Cardiac muscle cell (in vitro differentiated cells and primary cell): ENCODE measurements around the gene KDM4B. TPM values are rescaled to one million over a fixed set of nuclear protein-coding genes. Genes with fewer than 3 reads are reported as not detected.
"Not testable (repeated sequence)": the region's sequence is repeated elsewhere in the genome, so short reads cannot be mapped to it uniquely, and the experiment has no call there.

Source experiments
- DNase-seq, 2 donors: peaks; one replicate each; pipeline versions ENCODE4 v3.0.0 to v3.0.0-alpha.2; 2010 to 2017; ENCODE audit warnings: low read depth in 1 of 2, low spot score in 1 of 2
- H3K27ac ChIP-seq: fragments of 200-600 bp; sonication (generic); 2 replicates; pipeline ENCODE4 v1.5.1; 2016
- H3K27me3 ChIP-seq: fragments of 200-600 bp; sonication (generic); 2 replicates; pipeline ENCODE4 v1.6.0; 2016; ENCODE audit warnings: control low read depth
- H3K36me3 ChIP-seq: fragments of 200-600 bp; sonication (generic); 2 replicates; pipeline ENCODE4 v1.5.1; 2016; ENCODE audit warnings: control low read depth
- H3K4me1 ChIP-seq: fragments of 200-600 bp; sonication (generic); 2 replicates; pipeline ENCODE4 v1.8.1; 2017; ENCODE audit warnings: low read depth, mild to moderate bottlenecking, mixed run types
- H3K4me3 ChIP-seq: fragments of 200-600 bp; sonication (generic); 2 replicates; pipeline ENCODE4 v1.5.1; 2016; ENCODE audit warnings: mild to moderate bottlenecking
- H3K9me3 ChIP-seq: fragments of 200-600 bp; sonication (generic); 2 replicates; pipeline ENCODE4 v1.5.1; 2017; ENCODE audit warnings: low read depth, mild to moderate bottlenecking, control low read depth
- CTCF ChIP-seq: IDR thresholded peaks from 2 replicates; pipeline ENCODE4 v1.5.1; 2012; ENCODE audit warnings: low read depth, mild to moderate bottlenecking, low read length
- polyA plus RNA-seq: library from polyadenylated mRNA; unstranded; fragments of >200 nt; fragmentation: Nextera tagmentation; extraction: Ambion mirVana; gene quantifications from 2 replicates; pipeline ENCODE4 v1.2.1, GENCODE V29; 2016
- total RNA-seq: library from RNA; depleted of rRNA; stranded (reverse); fragments of >200 nt; gene quantifications from 2 replicates; pipeline ENCODE4 v1.2.3, GENCODE V29; 2016

KDM4B gene
- total and polyA plus RNA-seq, 2 experiments from 2014 or later, result 74.6 to 90.6 TPM

- no peak overlapping the region for H3K4me3 ChIP-seq
- H3K4me1 ChIP-seq, result no peaks in the 10 kb centered on the region
- H3K36me3 ChIP-seq, result no peaks in the 10 kb centered on the region
- TF ChIP-seq CTCF, result no peak
- no peak for DNase-seq
- no peaks in the 10 kb centered on the region for H3K9me3 ChIP-seq
- H3K27ac ChIP-seq, result no peak overlapping the region
- no peaks in the 10 kb centered on the region for H3K27me3 ChIP-seq
Measured at GRCh38 chr19:5024282-5024681, 55.4 kb downstream of the KDM4B start.

GRCh38 chr19:5025027-5025426 is 56.1 kb downstream of the KDM4B start:
- Histone ChIP-seq H3K27ac (peak overlapping the region; percentile 34), H3K4me3 (no peak overlapping the region), H3K27me3 (no peaks in the 10 kb centered on the region), H3K9me3 (no peaks in the 10 kb centered on the region), H3K36me3 (no peaks in the 10 kb centered on the region), H3K4me1 (no peaks in the 10 kb centered on the region)
- TF ChIP-seq CTCF, result no peak
- DNase-seq, result no peak

- Histone ChIP-seq H3K9me3 (no peaks in the 10 kb centered on the region), H3K27ac (no peak overlapping the region), H3K4me3 (no peak overlapping the region), H3K36me3 (no peaks in the 10 kb centered on the region), H3K27me3 (no peaks in the 10 kb centered on the region), H3K4me1 (peaks cover 6% of the 10 kb centered on the region)
- DNase-seq, result peak in 1 of 2 donors; percentile 15
- TF ChIP-seq CTCF, result no peak
Measured at GRCh38 chr19:5026706-5027273, 57.9 kb downstream of the KDM4B start.

- H3K4me3 ChIP-seq, result no peak overlapping the region
- no peak for TF ChIP-seq CTCF
Measured at GRCh38 chr19:5028229-5028886, 59.4 kb downstream of the KDM4B start.

GRCh38 chr19:5029596-5029995 is 60.7 kb downstream of the KDM4B start:
- not testable (repeated sequence) for H3K27me3 ChIP-seq, H3K36me3 ChIP-seq, H3K9me3 ChIP-seq, H3K4me3 ChIP-seq
- TF ChIP-seq CTCF, result peak; percentile 67
- H3K4me1 ChIP-seq, result peaks cover 12% of the 10 kb centered on the region
- peak overlapping the region; percentile 72 for H3K27ac ChIP-seq
- peak; percentile 58 to 66 for DNase-seq

More at GRCh38 chr19:5028229-5028886, 59.4 kb downstream of the KDM4B start:
- Histone ChIP-seq H3K36me3 (peaks cover 3% of the 10 kb centered on the region), H3K27me3 (no peaks in the 10 kb centered on the region), H3K27ac (peak overlapping the region; percentile 8), H3K4me1 (peaks cover 12% of the 10 kb centered on the region), H3K9me3 (no peaks in the 10 kb centered on the region)
- DNase-seq, result no peak
